ENCODE measurements around the gene EDC4.

The EDC4 gene

DNA sequence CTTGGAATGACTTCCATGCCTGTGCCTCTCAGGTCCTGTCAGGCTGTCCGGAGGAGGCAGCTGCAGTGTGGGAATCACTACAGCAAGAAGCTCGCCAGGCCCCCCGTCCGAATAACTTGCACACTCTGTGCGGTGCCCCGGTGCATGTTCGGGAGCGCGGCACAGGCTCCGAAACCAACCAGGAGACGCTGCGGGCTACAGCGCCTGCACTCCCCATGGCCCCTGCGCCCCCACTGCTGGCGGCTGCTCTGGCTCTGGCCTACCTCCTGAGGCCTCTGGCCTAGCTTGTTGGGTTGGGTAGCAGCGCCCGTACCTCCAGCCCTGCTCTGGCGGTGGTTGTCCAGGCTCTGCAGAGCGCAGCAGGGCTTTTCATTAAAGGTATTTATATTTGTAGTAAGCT is 13.1 kb downstream of the EDC4 start:
- Mint-ChIP-seq H3K4me3 (no peak overlapping the region), H3K36me3 (ENCODE audit: low read depth) (peaks cover 10% of the 10 kb centered on the region), H3K9me3 (no peaks in the 10 kb centered on the region), H3K27ac (no peak overlapping the region), H3K27me3 (ENCODE audit: low read depth, poor library complexity) (no peaks in the 10 kb centered on the region), H3K4me1 (peaks cover 21% of the 10 kb centered on the region)
- no peak for DNase-seq
- TF ChIP-seq, protein P1, sequence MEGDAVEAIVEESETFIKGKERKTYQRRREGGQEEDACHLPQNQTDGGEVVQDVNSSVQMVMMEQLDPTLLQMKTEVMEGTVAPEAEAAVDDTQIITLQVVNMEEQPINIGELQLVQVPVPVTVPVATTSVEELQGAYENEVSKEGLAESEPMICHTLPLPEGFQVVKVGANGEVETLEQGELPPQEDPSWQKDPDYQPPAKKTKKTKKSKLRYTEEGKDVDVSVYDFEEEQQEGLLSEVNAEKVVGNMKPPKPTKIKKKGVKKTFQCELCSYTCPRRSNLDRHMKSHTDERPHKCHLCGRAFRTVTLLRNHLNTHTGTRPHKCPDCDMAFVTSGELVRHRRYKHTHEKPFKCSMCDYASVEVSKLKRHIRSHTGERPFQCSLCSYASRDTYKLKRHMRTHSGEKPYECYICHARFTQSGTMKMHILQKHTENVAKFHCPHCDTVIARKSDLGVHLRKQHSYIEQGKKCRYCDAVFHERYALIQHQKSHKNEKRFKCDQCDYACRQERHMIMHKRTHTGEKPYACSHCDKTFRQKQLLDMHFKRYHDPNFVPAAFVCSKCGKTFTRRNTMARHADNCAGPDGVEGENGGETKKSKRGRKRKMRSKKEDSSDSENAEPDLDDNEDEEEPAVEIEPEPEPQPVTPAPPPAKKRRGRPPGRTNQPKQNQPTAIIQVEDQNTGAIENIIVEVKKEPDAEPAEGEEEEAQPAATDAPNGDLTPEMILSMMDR (IDR thresholded peaks at IDR 0.05) = no peak

DNA sequence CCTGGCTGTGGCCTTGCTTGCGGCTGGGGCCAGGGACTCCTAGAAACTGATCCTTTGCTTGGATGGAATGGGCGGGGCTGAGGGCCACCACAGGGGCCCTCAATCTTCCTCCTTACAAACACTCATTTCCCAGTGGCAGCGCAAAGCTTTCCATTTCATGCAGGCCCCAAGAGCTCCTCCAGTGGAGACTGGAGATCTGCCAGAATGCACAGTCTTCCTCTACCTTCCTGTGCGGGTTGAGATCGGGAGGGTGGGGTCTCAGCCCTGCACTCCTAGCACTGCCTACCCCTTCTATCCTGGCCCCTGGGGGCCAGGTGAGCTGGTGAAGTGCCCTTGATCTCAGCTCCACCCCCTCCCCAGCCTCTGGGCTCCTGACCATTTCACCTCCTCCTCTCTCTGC is 13.5 kb downstream of the EDC4 start:
- H3K27me3 Mint-ChIP-seq (ENCODE audit: low read depth, poor library complexity) = no peaks in the 10 kb centered on the region
- peaks cover 21% of the 10 kb centered on the region for H3K4me1 Mint-ChIP-seq
- H3K36me3 Mint-ChIP-seq (ENCODE audit: low read depth) = peaks cover 10% of the 10 kb centered on the region
- H3K4me3 Mint-ChIP-seq = no peak overlapping the region
- no peak overlapping the region for H3K27ac Mint-ChIP-seq
- TF ChIP-seq, protein P1 (IDR thresholded peaks at IDR 0.05) = no peak
- no peaks in the 10 kb centered on the region for H3K9me3 Mint-ChIP-seq
- no peak for DNase-seq

DNA sequence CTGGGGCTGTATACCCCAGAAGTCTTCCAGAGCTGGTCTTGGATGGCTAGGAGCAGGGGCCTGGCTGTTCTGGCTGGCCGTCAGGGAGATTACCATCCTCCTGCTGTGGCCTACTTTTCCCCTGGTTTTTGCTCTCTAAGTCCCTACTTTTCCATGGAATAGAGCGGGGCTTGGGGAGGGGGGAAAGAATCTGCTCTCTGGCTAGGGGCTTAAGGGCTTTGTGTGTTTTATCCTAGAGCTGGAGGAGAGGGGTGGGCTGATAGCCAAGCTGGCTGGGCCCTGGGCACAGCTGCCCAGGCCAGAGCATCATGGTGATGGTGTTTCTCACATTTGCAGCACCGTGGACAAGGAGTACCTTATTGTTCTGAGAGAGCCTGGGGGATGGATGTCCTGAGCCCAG is 15.5 kb downstream of the EDC4 start:
- Mint-ChIP-seq H3K27me3 (ENCODE audit: low read depth, poor library complexity) (no peaks in the 10 kb centered on the region), H3K9me3 (no peaks in the 10 kb centered on the region), H3K4me3 (no peak overlapping the region), H3K27ac (no peak overlapping the region), H3K4me1 (peaks cover 31% of the 10 kb centered on the region), H3K36me3 (ENCODE audit: low read depth) (peaks cover 6% of the 10 kb centered on the region)
- no peak for DNase-seq
- TF ChIP-seq, protein P1 (IDR thresholded peaks at IDR 0.05) = no peak

DNA sequence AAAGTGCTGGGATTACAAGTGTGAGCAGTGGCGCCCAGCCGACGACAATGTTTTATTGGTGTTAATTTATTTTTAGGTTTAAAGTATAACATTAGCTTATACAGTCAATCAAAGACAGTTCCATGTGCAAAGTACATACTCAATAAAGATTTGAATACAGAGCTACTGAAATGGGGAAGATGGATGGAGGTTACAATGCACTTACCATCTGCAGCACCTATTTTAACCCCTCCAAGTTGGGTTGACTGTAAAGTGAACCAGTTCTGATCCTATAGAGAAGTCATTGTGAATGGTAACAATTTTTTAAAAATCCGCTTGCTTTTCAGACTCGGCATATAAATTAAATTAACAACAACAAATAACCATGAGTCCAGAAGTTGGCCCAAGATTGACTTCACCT is 19.5 kb downstream of the EDC4 start:
- H3K27ac Mint-ChIP-seq = peak overlapping the region; percentile 95
- DNase-seq = no peak
- H3K4me1 Mint-ChIP-seq = peaks cover 36% of the 10 kb centered on the region
- H3K9me3 Mint-ChIP-seq = no peaks in the 10 kb centered on the region
- TF ChIP-seq, protein P1 (IDR thresholded peaks at IDR 0.05) = no peak
- H3K27me3 Mint-ChIP-seq (ENCODE audit: low read depth, poor library complexity) = peaks cover 3% of the 10 kb centered on the region
- no peaks in the 10 kb centered on the region for H3K36me3 Mint-ChIP-seq (ENCODE audit: low read depth)
- peak overlapping the region; percentile 88 for H3K4me3 Mint-ChIP-seq

DNA sequence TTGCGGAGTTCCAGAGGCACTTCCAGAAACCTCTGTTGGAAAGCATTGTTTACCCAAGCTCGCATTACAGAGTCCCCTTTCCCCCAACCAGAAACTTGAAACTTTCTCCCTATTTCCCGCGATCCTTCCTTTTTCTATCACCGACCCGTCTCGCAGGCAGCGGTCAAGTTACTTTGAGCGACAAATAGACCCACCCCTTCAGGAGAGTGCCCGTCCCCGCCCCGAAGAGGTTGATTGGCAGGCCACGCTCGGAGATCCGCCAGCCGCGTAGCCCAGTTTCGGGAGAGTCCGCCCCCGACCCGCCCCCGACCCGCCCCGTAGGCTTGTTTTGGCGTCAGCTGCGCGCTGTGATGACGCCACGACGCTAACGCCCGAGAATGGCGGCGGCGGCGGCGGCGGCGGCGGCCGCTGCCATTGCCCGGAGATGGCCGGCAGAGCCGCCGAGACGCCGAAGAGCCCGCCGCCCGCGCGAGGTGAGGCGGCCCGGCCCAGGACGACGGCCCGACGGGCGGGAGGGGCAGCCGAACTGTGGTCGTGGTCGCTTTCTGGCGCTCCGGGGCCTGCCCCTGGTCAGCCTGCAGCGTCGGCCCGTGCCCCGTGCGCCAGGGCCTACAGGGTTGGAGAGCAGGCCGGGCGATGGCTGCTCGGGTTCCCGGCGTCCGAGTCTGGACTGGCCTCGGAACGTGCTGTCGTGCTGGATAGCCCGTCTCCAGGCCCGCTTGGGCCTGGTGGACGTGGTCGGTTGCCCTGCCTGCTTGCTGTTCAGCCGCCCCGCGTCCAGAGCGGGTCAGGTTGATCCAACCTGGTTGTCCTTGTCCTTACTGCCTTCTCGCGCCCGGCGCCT is 20.3 kb downstream of the EDC4 start, which contains the start of gene PSKH1:
Gene PSKH1 (plus strand): TSS at position 356 of the 844 bp plus-strand sequence. CDS start 15,496 bp downstream, outside the sequence.
- H3K9me3 Mint-ChIP-seq = no peaks in the 10 kb centered on the region
- TF ChIP-seq, protein P1 (IDR thresholded peaks at IDR 0.05) = no peak
- H3K36me3 Mint-ChIP-seq (ENCODE audit: low read depth) = no peaks in the 10 kb centered on the region
- H3K27ac Mint-ChIP-seq = peak within 1 kb of the TSS; percentile 99
- peaks cover 36% of the 10 kb centered on the region for H3K4me1 Mint-ChIP-seq
- H3K4me3 Mint-ChIP-seq = peak within 1 kb of the TSS; percentile 98
- peaks cover 3% of the 10 kb centered on the region for H3K27me3 Mint-ChIP-seq (ENCODE audit: low read depth, poor library complexity)
- DNase-seq = peak; percentile 97

Measured in nephron progenitor cell (in vitro differentiated cells).